ENCODE results near the gene RNF31. TPM values are rescaled to one million over a fixed set of nuclear protein-coding genes. Genes with fewer than 3 reads are reported as not detected.

The RNF31 gene
- total and polyA plus RNA-seq, 2 of the 13 experiments (the other 11 are each of a cell fraction or from before 2014, with no cell fraction given), result 48.2 to 86.8 TPM

DNA sequence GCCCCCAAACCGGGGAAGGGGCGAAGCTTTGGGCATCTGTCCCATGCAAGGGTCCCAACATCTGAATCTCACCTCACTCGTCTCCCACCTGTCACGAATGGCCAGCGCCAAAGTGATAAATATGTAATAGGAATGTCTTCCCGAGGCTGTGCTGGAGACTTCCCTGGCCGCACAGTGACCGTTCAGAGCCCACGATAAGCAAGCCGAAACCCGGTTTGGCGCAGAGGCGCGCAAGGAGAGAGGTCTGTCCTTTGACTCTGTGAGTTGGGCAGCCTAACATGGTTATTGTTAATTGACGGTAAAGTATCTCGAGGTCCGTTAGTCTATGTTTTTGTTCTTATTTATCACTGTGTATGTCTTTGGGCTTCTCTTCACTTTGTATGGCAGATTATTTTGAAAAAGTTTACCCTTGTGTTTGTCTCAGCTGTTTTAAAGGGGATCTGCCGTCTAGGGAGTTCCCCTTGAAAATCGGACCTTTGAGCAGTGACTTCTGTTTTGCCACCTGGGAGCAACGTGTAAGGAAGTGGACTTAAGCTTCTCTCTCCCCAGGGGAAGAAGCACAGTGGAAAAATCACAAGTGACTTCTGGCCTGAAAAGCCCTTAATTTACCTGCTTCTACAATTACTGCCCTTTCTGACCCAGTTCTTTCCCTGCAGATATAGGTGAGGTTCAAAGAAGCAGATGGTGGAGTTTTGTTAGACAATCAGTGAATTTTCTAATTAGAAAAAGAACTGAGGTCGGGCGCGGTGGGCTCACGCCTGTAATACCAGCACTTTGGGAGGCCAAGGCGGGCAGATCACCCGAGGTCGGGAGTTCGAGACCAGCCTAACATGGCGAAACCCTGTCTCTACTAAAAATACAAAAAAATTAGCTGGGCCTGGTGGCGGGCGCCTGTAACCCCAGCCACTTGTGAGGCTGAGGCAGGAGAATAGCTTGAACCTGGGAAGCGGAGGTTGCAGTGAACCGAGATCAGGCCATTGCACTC, 49.1 kb downstream of the RNF31 start (continued):
- TF ChIP-seq ZNF761 (CRISPR knock-in tag; conservative IDR thresholded peaks at IDR 0.05), result no peak
- no peak for TF ChIP-seq HOXA9 (CRISPR knock-in tag; IDR thresholded peaks at IDR 0.05; ENCODE audit: borderline replicate concordance)
- TF ChIP-seq, protein P1, sequence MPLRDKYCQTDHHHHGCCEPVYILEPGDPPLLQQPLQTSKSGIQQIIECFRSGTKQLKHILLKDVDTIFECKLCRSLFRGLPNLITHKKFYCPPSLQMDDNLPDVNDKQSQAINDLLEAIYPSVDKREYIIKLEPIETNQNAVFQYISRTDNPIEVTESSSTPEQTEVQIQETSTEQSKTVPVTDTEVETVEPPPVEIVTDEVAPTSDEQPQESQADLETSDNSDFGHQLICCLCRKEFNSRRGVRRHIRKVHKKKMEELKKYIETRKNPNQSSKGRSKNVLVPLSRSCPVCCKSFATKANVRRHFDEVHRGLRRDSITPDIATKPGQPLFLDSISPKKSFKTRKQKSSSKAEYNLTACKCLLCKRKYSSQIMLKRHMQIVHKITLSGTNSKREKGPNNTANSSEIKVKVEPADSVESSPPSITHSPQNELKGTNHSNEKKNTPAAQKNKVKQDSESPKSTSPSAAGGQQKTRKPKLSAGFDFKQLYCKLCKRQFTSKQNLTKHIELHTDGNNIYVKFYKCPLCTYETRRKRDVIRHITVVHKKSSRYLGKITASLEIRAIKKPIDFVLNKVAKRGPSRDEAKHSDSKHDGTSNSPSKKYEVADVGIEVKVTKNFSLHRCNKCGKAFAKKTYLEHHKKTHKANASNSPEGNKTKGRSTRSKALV (CRISPR knock-in tag; IDR thresholded peaks at IDR 0.05), result peak; percentile 80; the same call in 1 of the 2 replicates
- 0 out of 2 replicates have a peak, but pooled peaks have one; percentile 12 for TF ChIP-seq IRX3 (CRISPR knock-in tag; IDR thresholded peaks at IDR 0.05; ENCODE audit: borderline replicate concordance, low read depth)
- no peak for TF ChIP-seq ZNF24 (IDR thresholded peaks at IDR 0.05)
- TF ChIP-seq, protein P2, sequence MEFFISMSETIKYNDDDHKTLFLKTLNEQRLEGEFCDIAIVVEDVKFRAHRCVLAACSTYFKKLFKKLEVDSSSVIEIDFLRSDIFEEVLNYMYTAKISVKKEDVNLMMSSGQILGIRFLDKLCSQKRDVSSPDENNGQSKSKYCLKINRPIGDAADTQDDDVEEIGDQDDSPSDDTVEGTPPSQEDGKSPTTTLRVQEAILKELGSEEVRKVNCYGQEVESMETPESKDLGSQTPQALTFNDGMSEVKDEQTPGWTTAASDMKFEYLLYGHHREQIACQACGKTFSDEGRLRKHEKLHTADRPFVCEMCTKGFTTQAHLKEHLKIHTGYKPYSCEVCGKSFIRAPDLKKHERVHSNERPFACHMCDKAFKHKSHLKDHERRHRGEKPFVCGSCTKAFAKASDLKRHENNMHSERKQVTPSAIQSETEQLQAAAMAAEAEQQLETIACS (CRISPR knock-in tag; IDR thresholded peaks at IDR 0.05), result peak; percentile 24; the same call in 1 of the 2 replicates
- peak; percentile 81 for TF ChIP-seq DNMT3B (CRISPR knock-in tag; conservative IDR thresholded peaks at IDR 0.05)
- TF ChIP-seq, protein P3, sequence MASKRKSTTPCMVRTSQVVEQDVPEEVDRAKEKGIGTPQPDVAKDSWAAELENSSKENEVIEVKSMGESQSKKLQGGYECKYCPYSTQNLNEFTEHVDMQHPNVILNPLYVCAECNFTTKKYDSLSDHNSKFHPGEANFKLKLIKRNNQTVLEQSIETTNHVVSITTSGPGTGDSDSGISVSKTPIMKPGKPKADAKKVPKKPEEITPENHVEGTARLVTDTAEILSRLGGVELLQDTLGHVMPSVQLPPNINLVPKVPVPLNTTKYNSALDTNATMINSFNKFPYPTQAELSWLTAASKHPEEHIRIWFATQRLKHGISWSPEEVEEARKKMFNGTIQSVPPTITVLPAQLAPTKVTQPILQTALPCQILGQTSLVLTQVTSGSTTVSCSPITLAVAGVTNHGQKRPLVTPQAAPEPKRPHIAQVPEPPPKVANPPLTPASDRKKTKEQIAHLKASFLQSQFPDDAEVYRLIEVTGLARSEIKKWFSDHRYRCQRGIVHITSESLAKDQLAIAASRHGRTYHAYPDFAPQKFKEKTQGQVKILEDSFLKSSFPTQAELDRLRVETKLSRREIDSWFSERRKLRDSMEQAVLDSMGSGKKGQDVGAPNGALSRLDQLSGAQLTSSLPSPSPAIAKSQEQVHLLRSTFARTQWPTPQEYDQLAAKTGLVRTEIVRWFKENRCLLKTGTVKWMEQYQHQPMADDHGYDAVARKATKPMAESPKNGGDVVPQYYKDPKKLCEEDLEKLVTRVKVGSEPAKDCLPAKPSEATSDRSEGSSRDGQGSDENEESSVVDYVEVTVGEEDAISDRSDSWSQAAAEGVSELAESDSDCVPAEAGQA (IDR thresholded peaks at IDR 0.05; ENCODE audit: low read depth), result peak; percentile 57; the same call in 1 of the 2 replicates
- TF ChIP-seq, protein P3 (CRISPR knock-in tag; IDR thresholded peaks at IDR 0.05; ENCODE audit: borderline replicate concordance), result 0 out of 2 replicates have a peak, but pooled peaks have one; percentile 17
- TF ChIP-seq ZBTB21 (CRISPR knock-in tag; IDR thresholded peaks at IDR 0.05), result 0 out of 2 replicates have a peak, but pooled peaks have one; percentile 25
- no peak for TF ChIP-seq SPEN (CRISPR knock-in tag; IDR thresholded peaks at IDR 0.05; ENCODE audit: low read depth)
- TF ChIP-seq SOX13 (IDR thresholded peaks at IDR 0.05), result no peak
- TF ChIP-seq SOX13 (CRISPR knock-in tag; conservative IDR thresholded peaks at IDR 0.05 in 1 of 2, IDR thresholded peaks at IDR 0.05 in 1 of 2), result 0 out of 4 replicates have a peak, but pooled peaks of 1 of the 2 experiments have one; percentile 60
- no peak for TF ChIP-seq IKZF4 (CRISPR knock-in tag; IDR thresholded peaks at IDR 0.05; ENCODE audit: borderline replicate concordance, low read depth, not compliant biosample characterization)
- 0 out of 2 replicates have a peak, but pooled peaks have one; percentile 19 for TF ChIP-seq ESRRA (CRISPR knock-in tag; IDR thresholded peaks at IDR 0.05; ENCODE audit: low read depth)

Data from HepG2 (cell line).